OCI-LY7 (cell line): ENCODE results near the gene SNX15. TPM values are rescaled to one million over a fixed set of nuclear protein-coding genes. Genes with fewer than 3 reads are reported as not detected.

Experiments used
- BruUV-seq: library from RNA; stranded (reverse); fragments of 400-500 nt; replicated peaks from 2 replicates; lab custom pipeline; 2021; lab: Mats Ljungman, UMichigan
- CTCF ChIA-PET: fragments of 300-600 bp; sonication (Branson Sonifier 250); formaldehyde crosslinking; loops from one replicate; lab custom pipeline; 2022; ENCODE audit warnings: antibody characterized with exemption; ENCODE audit not compliant: unreplicated experiment; lab: Charles Lee
- POLR2A ChIA-PET: fragments of 300-600 bp; sonication (Branson Sonifier 250); formaldehyde crosslinking; loops from one replicate; lab custom pipeline; 2022; ENCODE audit warnings: antibody characterized with exemption; lab: Charles Lee
- DNase-seq: peaks from one replicate; pipeline ENCODE4 v3.0.0-alpha.2; 2015; ENCODE audit warnings: low spot score
- H2AFZ ChIP-seq: fragments of 200-600 bp; sonication (generic), shearing (Covaris generic); 2 replicates; pipeline ENCODE4 v1.6.1; 2014; ENCODE audit warnings: mild to moderate bottlenecking, antibody characterized with exemption, low read length, moderate library complexity
- H3K27ac ChIP-seq: fragments of 200-600 bp; sonication (generic); 2 replicates; pipeline ENCODE4 v1.5.1; 2014; ENCODE audit warnings: mixed run types, low read depth, mild to moderate bottlenecking, moderate library complexity, low read length, inconsistent platforms; ENCODE audit not compliant: poor library complexity, severe bottlenecking
- H3K36me3 ChIP-seq: fragments of 200-600 bp; sonication (generic); 2 replicates; pipeline ENCODE4 v1.6.1; 2014; ENCODE audit warnings: mild to moderate bottlenecking, antibody characterized with exemption, low read length, moderate library complexity, mixed read lengths; ENCODE audit not compliant: insufficient read depth
- H3K4me1 ChIP-seq: fragments of 200-600 bp; sonication (generic); 2 replicates; pipeline ENCODE4 v1.5.1; 2014; ENCODE audit warnings: mild to moderate bottlenecking, low read length; ENCODE audit not compliant: insufficient read depth, poor library complexity, severe bottlenecking
- H3K4me2 ChIP-seq: fragments of 200-600 bp; sonication (generic); 2 replicates; pipeline ENCODE4 v1.6.1; 2014; ENCODE audit warnings: mild to moderate bottlenecking, low read length
- H3K4me3 ChIP-seq: fragments of 200-600 bp; sonication (generic); 2 replicates; pipeline ENCODE4 v1.5.1; 2014; ENCODE audit warnings: mild to moderate bottlenecking, low read depth, low read length; ENCODE audit not compliant: poor library complexity, severe bottlenecking
- H3K79me2 ChIP-seq: fragments of 200-600 bp; sonication (generic); 2 replicates; pipeline ENCODE4 v1.6.1; 2016; ENCODE audit warnings: low read depth, mild to moderate bottlenecking, low read length, moderate library complexity, mixed read lengths; ENCODE audit not compliant: insufficient read depth
- H3K9me2 ChIP-seq: fragments of 200-600 bp; sonication (generic); 2 replicates; pipeline ENCODE4 v1.6.1; 2016; ENCODE audit warnings: mild to moderate bottlenecking, low read length, mixed read lengths; ENCODE audit not compliant: insufficient read depth
- H3K9me3 ChIP-seq: fragments of 200-600 bp; sonication (generic); 2 replicates; pipeline ENCODE4 v1.6.1; 2014; ENCODE audit warnings: mild to moderate bottlenecking, mixed run types, low read length, mixed read lengths
- H4K20me1 ChIP-seq: fragments of 200-600 bp; sonication (generic); 2 replicates; pipeline ENCODE4 v1.6.1; 2014; ENCODE audit warnings: mild to moderate bottlenecking, antibody characterized with exemption, low read length, moderate library complexity, mixed read lengths; ENCODE audit not compliant: insufficient read depth
- EZH2phosphoT487 ChIP-seq: fragments of 200-600 bp; sonication (generic); IDR thresholded peaks from 2 replicates; pipeline ENCODE4 v1.6.1; 2018; ENCODE audit warnings: low read depth, borderline replicate concordance, mild to moderate bottlenecking, mixed run types, antibody characterized with exemption, low read length, moderate library complexity, mixed read lengths
- intact Hi-C: fragments of 100-400 bp; cut with micrococcal nuclease; formaldehyde crosslinking; loops from one replicate; pipeline ENCODE4 v1.10.0; 2022; ENCODE audit not compliant: unreplicated experiment
- microRNA-seq: library from miRNA; unstranded; fragments of <30 nt; microRNA quantifications from one replicate; pipeline ENCODE4 v1.2.0, GENCODE V29; 2022; ENCODE audit warnings: borderline replicate concordance
- small RNA-seq: library from RNA; depleted of rRNA; stranded (forward); fragments of <200 nt; gene quantifications from one replicate; pipeline ENCODE3, GENCODE V24; 2014
- total RNA-seq, 2 experiments: library from RNA; depleted of rRNA in 1 of 2; stranded (reverse); fragments of >200 nt in 1 of 2; shearing (Covaris generic) in 1 of 2; gene quantifications; 2 replicates each; pipeline ENCODE4 v1.2.3, GENCODE V29; 2014 to 2022
- TF ChIP-seq, protein P1 (sequence below): fragments of 200-600 bp; sonication (generic); conservative IDR thresholded peaks from 2 replicates; pipeline ENCODE4 v1.5.1; 2014; ENCODE audit warnings: mild to moderate bottlenecking, antibody characterized with exemption, low read length, moderate library complexity, mixed read lengths

Gene SNX15
- total RNA-seq, 2 experiments from 2014 or later, result 25.9 to 28.3 TPM

DNA sequence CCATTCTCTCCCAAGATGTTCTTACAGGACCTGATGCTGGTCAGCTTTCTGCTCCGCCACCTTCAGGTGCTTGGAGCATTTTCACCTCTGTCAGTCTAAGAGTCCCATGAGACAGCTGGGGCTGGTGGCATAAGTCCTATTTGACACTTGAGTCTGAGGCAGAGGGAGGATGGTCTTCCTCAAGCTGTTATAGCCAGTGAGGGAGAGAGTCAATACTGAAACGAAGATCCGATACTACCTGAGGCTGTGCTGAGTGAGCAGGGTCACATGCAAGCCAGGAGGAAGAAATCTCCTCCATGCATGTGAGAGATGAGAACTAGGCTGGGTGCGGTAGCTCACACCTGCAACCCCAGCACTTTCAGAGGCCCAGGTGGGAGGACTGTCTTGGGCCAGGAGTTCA is 62.4 kb downstream of the SNX15 start:
- no peak overlapping the region for H3K4me3 ChIP-seq
- H3K9me2 ChIP-seq, result no peaks in the 10 kb centered on the region
- no peaks in the 10 kb centered on the region for H3K9me3 ChIP-seq
- peaks cover 21% of the 10 kb centered on the region for H3K4me1 ChIP-seq
- BruUV-seq, result no TSS peak
- H2AFZ ChIP-seq, result no peak overlapping the region
- H3K4me2 ChIP-seq, result no peak overlapping the region
- peaks cover 21% of the 10 kb centered on the region for H3K36me3 ChIP-seq
- H4K20me1 ChIP-seq, result no peaks in the 10 kb centered on the region
- H3K79me2 ChIP-seq, result peaks cover 9% of the 10 kb centered on the region; the same call in 1 of the 2 replicates
- ChIA-PET POLR2A (interaction anchor here (1.4 kb wide), 1 partner anchor 13 kb away, joined by 5 read pairs; no protein-coding TSS in a partner anchor), CTCF (no interaction called here)
- TF ChIP-seq, protein P1, sequence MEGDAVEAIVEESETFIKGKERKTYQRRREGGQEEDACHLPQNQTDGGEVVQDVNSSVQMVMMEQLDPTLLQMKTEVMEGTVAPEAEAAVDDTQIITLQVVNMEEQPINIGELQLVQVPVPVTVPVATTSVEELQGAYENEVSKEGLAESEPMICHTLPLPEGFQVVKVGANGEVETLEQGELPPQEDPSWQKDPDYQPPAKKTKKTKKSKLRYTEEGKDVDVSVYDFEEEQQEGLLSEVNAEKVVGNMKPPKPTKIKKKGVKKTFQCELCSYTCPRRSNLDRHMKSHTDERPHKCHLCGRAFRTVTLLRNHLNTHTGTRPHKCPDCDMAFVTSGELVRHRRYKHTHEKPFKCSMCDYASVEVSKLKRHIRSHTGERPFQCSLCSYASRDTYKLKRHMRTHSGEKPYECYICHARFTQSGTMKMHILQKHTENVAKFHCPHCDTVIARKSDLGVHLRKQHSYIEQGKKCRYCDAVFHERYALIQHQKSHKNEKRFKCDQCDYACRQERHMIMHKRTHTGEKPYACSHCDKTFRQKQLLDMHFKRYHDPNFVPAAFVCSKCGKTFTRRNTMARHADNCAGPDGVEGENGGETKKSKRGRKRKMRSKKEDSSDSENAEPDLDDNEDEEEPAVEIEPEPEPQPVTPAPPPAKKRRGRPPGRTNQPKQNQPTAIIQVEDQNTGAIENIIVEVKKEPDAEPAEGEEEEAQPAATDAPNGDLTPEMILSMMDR, result no peak
- no peak for TF ChIP-seq EZH2phosphoT487
- H3K27ac ChIP-seq, result no peak overlapping the region
- intact Hi-C loops, result loop anchor here (10.0 kb wide), 2 partner anchors 175 to 245 kb away; partner anchors contain the start of genes ATG2A and CDC42BPG
- DNase-seq, result no peak

Small RNA genes within 50 kb of the gene (microRNA-seq; reads per million reads assigned to microRNA genes)
- gene MIR6879, result not detected

Small RNA genes within 50 kb of the gene (small RNA-seq; reads per million reads assigned to genes)
- gene MIR6879 (not detected), gene SNX15 (not detected)

Other genes starting within 250 kb of the SNX15 start
- gene SF1, start 248.9 kb upstream of the SNX15 start, total RNA-seq (2014; rRNA removed; shearing (Covaris generic)), result 247 and 261 TPM in 2 replicates
- gene SF1, start 248.9 kb upstream of the SNX15 start, total RNA-seq (2022), result 535 TPM in 2 replicates
- gene MAP4K2, start 224.2 kb upstream of the SNX15 start, total RNA-seq (2014; rRNA removed; shearing (Covaris generic)), result 109 and 115 TPM in 2 replicates
- gene MAP4K2, start 224.2 kb upstream of the SNX15 start, total RNA-seq (2022), result 110 and 122 TPM in 2 replicates
- gene MEN1, start 216.9 kb upstream of the SNX15 start, total RNA-seq (2014; rRNA removed; shearing (Covaris generic)), result 29.8 and 44.4 TPM in 2 replicates
- 71.6 and 72.4 TPM in 2 replicates for gene MEN1, start 216.9 kb upstream of the SNX15 start, total RNA-seq (2022)
- 4.9 TPM in 2 replicates for gene CDC42BPG, start 182.8 kb upstream of the SNX15 start, total RNA-seq (2014; rRNA removed; shearing (Covaris generic))
- gene CDC42BPG, start 182.8 kb upstream of the SNX15 start, total RNA-seq (2022), result 3.5 and 5.1 TPM in 2 replicates
- 101 and 107 TPM in 2 replicates for gene EHD1, start 148.8 kb upstream of the SNX15 start, total RNA-seq (2014; rRNA removed; shearing (Covaris generic))
- gene EHD1, start 148.8 kb upstream of the SNX15 start, total RNA-seq (2022), result 153 and 177 TPM in 2 replicates
- gene ATG2A, start 110.2 kb upstream of the SNX15 start, total RNA-seq (2014; rRNA removed; shearing (Covaris generic)), result 18.1 and 29.0 TPM in 2 replicates
- 28.2 and 28.7 TPM in 2 replicates for gene ATG2A, start 110.2 kb upstream of the SNX15 start, total RNA-seq (2022)
- 8.6 and 8.8 TPM in 2 replicates for gene PPP2R5B, start 102.8 kb upstream of the SNX15 start, total RNA-seq (2014; rRNA removed; shearing (Covaris generic))
- gene PPP2R5B, start 102.8 kb upstream of the SNX15 start, total RNA-seq (2022), result 13.3 and 16.2 TPM in 2 replicates
- gene GPHA2, start 91.5 kb upstream of the SNX15 start, total RNA-seq (2014; rRNA removed; shearing (Covaris generic)), result not detected in 2 replicates
- gene GPHA2, start 91.5 kb upstream of the SNX15 start, total RNA-seq (2022), result not detected in 2 replicates
- not detected in 2 replicates for gene MAJIN, start 55.3 kb upstream of the SNX15 start, total RNA-seq (2014; rRNA removed; shearing (Covaris generic))
- gene MAJIN, start 55.3 kb upstream of the SNX15 start, total RNA-seq (2022), result not detected in 2 replicates
- gene BATF2, start 30.5 kb upstream of the SNX15 start, total RNA-seq (2014; rRNA removed; shearing (Covaris generic)), result 0.33 and 0.79 TPM in 2 replicates
- gene BATF2, start 30.5 kb upstream of the SNX15 start, total RNA-seq (2022), result 0.61 and 0.70 TPM in 2 replicates
- 113 and 130 TPM in 2 replicates for gene ARL2, start 13.3 kb upstream of the SNX15 start, total RNA-seq (2014; rRNA removed; shearing (Covaris generic))
- gene ARL2, start 13.3 kb upstream of the SNX15 start, total RNA-seq (2022), result 95.9 and 102 TPM in 2 replicates
- gene SAC3D1, start 13.8 kb downstream of the SNX15 start, total RNA-seq (2014; rRNA removed; shearing (Covaris generic)), result 23.3 and 28.2 TPM in 2 replicates
- gene SAC3D1, start 13.8 kb downstream of the SNX15 start, total RNA-seq (2022), result 32.5 and 32.7 TPM in 2 replicates
- 2.7 and 7.1 TPM in 2 replicates for gene NAALADL1, start 31.1 kb downstream of the SNX15 start, total RNA-seq (2014; rRNA removed; shearing (Covaris generic))
- gene NAALADL1, start 31.1 kb downstream of the SNX15 start, total RNA-seq (2022), result 3.9 and 4.6 TPM in 2 replicates
- gene CDCA5, start 56.6 kb downstream of the SNX15 start, total RNA-seq (2014; rRNA removed; shearing (Covaris generic)), result 119 and 135 TPM in 2 replicates
- 151 and 153 TPM in 2 replicates for gene CDCA5, start 56.6 kb downstream of the SNX15 start, total RNA-seq (2022)
- 39.5 and 43.9 TPM in 2 replicates for gene ZFPL1, start 56.8 kb downstream of the SNX15 start, total RNA-seq (2014; rRNA removed; shearing (Covaris generic))
- gene ZFPL1, start 56.8 kb downstream of the SNX15 start, total RNA-seq (2022), result 38.4 and 42.6 TPM in 2 replicates
- gene VPS51, start 68.8 kb downstream of the SNX15 start, total RNA-seq (2014; rRNA removed; shearing (Covaris generic)), result 214 and 221 TPM in 2 replicates
- 119 and 146 TPM in 2 replicates for gene VPS51, start 68.8 kb downstream of the SNX15 start, total RNA-seq (2022)
- 25.8 and 30.1 TPM in 2 replicates for gene TM7SF2, start 84.4 kb downstream of the SNX15 start, total RNA-seq (2014; rRNA removed; shearing (Covaris generic))
- 46.7 and 54.1 TPM in 2 replicates for gene TM7SF2, start 84.4 kb downstream of the SNX15 start, total RNA-seq (2022)
- 29.9 and 32.4 TPM in 2 replicates for gene ZNHIT2, start 90.3 kb downstream of the SNX15 start, total RNA-seq (2014; rRNA removed; shearing (Covaris generic))
- 10.7 and 11.5 TPM in 2 replicates for gene ZNHIT2, start 90.3 kb downstream of the SNX15 start, total RNA-seq (2022)
- 1,573 and 1,628 TPM in 2 replicates for gene FAU, start 94.7 kb downstream of the SNX15 start, total RNA-seq (2014; rRNA removed; shearing (Covaris generic))
- 1,401 and 1,406 TPM in 2 replicates for gene FAU, start 94.7 kb downstream of the SNX15 start, total RNA-seq (2022)
- gene MRPL49, start 94.9 kb downstream of the SNX15 start, total RNA-seq (2014; rRNA removed; shearing (Covaris generic)), result 81.6 and 83.2 TPM in 2 replicates
- gene MRPL49, start 94.9 kb downstream of the SNX15 start, total RNA-seq (2022), result 65.2 and 67.2 TPM in 2 replicates
- 102 and 134 TPM in 2 replicates for gene SYVN1, start 107.1 kb downstream of the SNX15 start, total RNA-seq (2014; rRNA removed; shearing (Covaris generic))
- 310 and 320 TPM in 2 replicates for gene SYVN1, start 107.1 kb downstream of the SNX15 start, total RNA-seq (2022)
- not detected in 2 replicates for gene SPDYC, start 142.8 kb downstream of the SNX15 start, total RNA-seq (2014; rRNA removed; shearing (Covaris generic))
- not detected in 2 replicates for gene SPDYC, start 142.8 kb downstream of the SNX15 start, total RNA-seq (2022)
- gene CAPN1, start 154.5 kb downstream of the SNX15 start, total RNA-seq (2014; rRNA removed; shearing (Covaris generic)), result 66.9 and 89.9 TPM in 2 replicates
- gene CAPN1, start 154.5 kb downstream of the SNX15 start, total RNA-seq (2022), result 111 and 118 TPM in 2 replicates
- gene POLA2, start 234.5 kb downstream of the SNX15 start, total RNA-seq (2014; rRNA removed; shearing (Covaris generic)), result 47.5 and 50.0 TPM in 2 replicates
- gene POLA2, start 234.5 kb downstream of the SNX15 start, total RNA-seq (2022), result 89.1 and 103 TPM in 2 replicates